GM19351 (cell line): Measurements from ENCODE around the gene VWA8.
"Not testable (repeated sequence)": the region's sequence is repeated elsewhere in the genome, so short reads cannot be mapped to it uniquely, and the experiment has no call there.

Experiments
- ATAC-seq: cut with Tn5 transposase; IDR thresholded peaks from one replicate; pipeline ENCODE4 v1.9.1; 2021; ENCODE audit warnings: mild to moderate bottlenecking, moderate library complexity; ENCODE audit not compliant: unreplicated experiment

Gene VWA8

DNA sequence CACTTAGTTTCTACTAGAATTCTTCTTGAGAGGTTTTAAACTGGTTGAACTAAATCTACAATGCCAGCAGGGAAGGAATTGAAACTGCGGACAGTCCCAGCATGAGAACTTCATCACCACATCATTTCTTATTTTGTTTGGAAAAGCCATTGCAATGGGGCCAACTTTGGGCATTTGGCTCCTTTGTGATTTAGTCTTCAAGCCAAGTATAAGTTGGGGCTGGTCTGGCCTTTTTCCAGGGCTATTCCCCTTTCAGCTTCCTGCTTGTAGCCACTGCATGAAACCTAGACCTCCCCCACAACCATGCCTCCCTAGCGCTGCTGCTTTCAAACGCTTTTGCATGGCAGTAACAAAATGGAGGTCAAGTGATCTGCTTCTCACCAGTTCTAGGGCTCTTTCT lies 361.3 kb downstream of the VWA8 start:
- ATAC-seq: no peak

- no peak for ATAC-seq
Measured at GRCh38 chr13:41597348-41598041, 363.4 kb downstream of the VWA8 start.

DNA sequence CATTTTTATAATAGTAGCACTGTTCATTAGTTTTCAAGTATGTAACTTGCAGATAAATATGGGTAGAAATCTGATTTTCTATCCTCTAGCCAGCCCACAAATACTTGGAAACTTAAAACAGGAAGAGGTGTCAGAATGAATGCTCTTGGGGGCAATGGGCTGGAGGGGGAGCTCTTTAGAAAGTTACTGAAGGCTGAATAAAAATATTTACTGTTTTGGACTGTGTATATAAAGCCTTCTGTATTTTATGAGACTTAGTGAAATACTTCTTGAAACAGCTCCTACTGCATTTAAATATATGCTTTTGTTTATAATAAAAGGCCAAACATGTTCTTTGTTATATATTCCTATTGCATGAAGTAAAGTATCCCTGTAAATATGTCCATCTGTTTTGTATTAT lies 364.7 kb downstream of the VWA8 start:
- no peak for ATAC-seq

GRCh38 chr13:41595298-41595697 lies 365.6 kb downstream of the VWA8 start:
- no peak for ATAC-seq

DNA sequence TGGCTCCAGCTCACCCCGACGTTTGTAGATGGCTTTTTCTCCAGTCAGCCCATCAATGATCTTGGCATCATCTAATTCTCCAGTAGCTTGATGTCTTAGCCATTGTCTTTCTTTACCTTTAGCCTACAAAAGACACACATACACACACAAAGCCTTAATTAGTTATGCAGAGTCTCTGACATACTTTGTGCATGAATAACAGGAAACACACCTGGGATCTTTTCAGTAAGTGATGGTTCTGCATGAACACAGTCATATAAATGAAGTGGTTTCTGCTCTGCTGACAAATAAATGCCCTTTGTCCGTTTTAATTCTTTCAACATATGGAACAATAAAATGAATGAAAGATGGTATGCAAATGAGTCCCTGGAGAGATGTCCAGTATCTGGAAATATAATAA lies 370.3 kb downstream of the VWA8 start:
- ATAC-seq: no peak

DNA sequence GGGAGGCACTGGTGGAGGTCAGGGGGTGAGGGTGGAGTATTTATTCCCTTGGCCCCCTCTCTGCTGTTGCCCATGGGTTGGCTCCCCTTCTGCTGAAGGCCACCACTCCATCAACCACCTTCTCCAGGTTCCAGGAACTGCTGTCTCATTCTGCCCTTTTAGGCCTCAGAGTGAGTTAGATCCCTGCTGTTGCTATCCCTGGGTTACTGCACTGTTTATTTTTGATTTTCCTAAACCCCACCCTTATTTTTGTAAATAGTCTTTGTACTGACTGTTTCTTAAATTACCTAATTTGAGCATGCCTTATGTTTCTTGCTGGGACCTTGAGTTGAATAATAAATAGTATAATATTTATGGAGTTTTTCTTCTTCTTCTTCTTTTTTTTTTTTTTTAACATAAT lies 370.8 kb downstream of the VWA8 start:
- ATAC-seq: no peak

DNA sequence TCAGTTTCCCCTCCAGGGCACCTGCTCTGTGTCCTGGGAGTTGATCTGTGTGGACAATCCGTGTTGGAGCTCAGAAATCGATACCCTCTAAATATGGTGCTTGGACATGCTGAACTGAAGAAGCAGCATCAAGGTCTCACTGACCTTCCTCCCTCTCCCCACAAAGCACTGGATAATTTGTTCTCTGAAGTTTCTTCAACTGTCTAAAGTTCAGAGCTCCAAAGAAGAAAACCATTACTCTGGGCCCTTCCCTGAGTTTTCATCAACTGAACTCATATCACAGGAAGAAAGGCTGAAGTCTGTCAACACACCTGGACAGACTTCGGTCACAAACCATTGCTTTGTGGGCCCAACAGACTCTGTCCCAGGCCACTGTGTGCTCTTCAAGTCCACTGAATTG lies 371.5 kb downstream of the VWA8 start:
- no peak for ATAC-seq

DNA sequence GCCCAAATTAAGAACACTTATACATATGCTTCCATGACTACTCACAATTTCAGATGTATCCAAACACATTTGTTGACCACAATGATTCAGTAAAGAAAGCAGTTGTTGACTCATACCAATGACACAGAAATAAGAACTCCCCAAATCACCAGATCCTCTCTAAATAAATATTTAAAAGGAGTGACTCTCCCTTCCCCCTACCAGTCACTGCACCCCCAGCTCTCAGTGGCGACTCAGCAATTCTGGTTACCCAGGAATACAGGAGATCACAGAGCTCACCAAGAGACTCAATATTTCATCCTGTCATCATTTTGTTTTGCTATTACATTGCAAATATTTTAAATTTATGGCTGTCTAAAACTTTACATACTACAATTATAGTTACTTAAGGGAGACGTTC lies 372.0 kb downstream of the VWA8 start:
- no peak for ATAC-seq

DNA sequence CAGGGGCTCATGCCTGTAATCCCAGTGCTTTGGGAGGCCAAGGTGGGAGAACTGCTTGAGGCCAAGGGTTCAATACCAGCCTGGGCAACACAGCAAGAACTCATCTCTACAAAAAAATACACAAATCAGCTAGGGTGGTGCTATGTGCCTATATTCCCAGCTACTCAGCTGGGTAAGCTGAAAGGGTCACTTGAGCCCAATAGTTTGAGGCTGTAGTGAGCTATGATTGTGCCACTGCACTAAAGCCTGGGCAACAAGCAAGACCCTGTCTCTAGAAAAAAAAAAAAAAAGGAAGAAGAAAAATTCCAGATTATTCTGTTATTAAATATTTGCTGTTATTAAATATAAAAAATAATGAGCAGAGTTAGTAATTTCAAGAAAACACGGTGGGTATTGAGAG lies 372.5 kb downstream of the VWA8 start:
- no peak for ATAC-seq

DNA sequence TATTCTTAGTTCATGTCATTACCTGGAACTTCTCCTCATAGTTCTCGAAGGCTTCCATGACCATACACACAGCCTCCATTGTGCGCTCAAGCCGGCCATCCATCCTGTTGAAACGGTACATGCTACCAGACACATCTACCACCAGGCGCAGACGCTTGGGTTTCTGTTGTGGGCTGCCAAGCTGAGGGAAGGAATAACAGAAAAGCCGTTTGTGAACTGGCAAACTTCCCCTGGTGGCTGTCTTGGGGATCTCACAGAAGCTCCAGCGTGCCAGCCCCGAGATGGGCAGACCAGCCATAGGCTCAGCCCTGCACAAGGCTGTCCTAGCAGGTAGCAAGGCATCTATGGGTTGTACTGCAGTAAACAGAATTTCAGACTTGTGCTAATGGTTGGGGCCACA lies 373.4 kb downstream of the VWA8 start:
- ATAC-seq: no peak

GRCh38 chr13:41586216-41586615 lies 374.7 kb downstream of the VWA8 start:
- ATAC-seq: no peak

DNA sequence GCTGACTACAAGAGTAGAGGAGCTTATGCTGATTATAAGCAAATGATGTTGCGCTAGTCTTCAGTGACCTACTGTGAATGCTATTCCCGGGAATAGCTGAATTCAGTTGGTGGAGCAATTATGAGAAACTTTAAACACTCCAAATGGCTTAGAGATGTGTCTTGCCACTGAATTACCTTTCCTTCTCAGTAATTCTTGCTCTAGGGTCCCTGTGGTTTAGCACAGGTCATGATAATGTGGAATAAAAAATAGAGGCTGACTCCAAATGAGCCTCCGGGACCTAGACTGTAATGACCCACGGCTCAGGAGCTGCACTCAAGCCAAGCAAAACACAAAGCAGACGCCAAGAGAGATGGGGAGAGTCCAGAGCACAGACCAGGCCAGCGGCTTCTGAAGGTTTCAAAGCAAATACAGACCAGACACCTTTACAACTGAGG lies 378.9 kb downstream of the VWA8 start:
- no peak for ATAC-seq

- no peak for ATAC-seq
Measured at GRCh38 chr13:41580345-41580744, 380.6 kb downstream of the VWA8 start.

- ATAC-seq: no peak
Measured at GRCh38 chr13:41579881-41580280, 381.0 kb downstream of the VWA8 start.

DNA sequence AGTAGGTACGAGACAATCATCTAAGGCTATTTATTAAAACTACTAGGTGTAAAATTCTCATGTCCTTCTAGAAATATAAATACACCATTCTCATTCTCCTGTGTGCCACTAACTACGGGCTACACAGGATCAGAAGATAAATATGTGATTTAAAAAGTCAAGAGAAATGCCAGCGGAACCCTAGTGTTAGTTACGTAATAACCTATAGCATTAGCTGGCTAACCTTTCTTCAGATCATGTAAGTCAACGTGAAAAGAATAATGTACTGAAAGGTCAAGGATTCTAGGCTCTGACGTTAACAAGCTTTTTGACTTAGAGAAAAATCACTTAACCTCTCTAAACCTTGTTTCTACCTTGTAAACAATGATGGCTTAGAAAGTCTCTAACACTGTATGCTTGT lies 381.7 kb downstream of the VWA8 start:
- ATAC-seq: no peak

GRCh38 chr13:41578371-41578770 lies 382.5 kb downstream of the VWA8 start:
- no peak for ATAC-seq

GRCh38 chr13:41577436-41577835 lies 383.5 kb downstream of the VWA8 start:
- no peak for ATAC-seq

- not testable (repeated sequence) for ATAC-seq
Measured at GRCh38 chr13:41573640-41574039, 387.3 kb downstream of the VWA8 start.

GRCh38 chr13:41571817-41572340 lies 389.0 kb downstream of the VWA8 start:
- ATAC-seq: not testable (repeated sequence)

DNA sequence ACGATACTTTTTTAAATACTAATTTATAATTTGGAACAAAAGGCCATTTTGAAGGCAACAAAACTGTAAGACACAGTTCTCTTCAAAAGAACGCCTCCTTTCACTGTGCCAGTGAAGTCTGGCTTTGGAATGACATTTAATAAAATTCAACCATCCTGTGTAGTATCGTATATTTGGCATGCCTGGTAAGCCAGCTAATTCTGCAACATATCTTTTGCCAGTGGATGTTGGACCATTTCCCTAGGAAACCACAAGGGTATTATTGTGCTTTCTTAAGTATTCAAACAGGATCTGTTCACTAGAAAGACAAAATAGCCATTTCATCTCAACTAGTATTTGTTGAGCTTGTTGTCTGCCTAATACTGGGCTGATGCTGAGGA lies 391.9 kb downstream of the VWA8 start:
- no peak for ATAC-seq

- ATAC-seq: no peak
Measured at GRCh38 chr13:41568143-41568971, 392.6 kb downstream of the VWA8 start.

- ATAC-seq: no peak
Measured at GRCh38 chr13:41567363-41567762, 393.5 kb downstream of the VWA8 start.
